SU-DHL-6 (cell line): ENCODE measurements around the gene SNAP91.

Source experiments
- H2AFZ ChIP-seq: fragments of 200-600 bp; sonication (generic); 2 replicates; pipeline ENCODE4 v1.6.1; 2014; ENCODE audit warnings: low read depth, mild to moderate bottlenecking, moderate library complexity, mixed read lengths, antibody characterized with exemption, low read length; ENCODE audit not compliant: severe bottlenecking
- H3F3A ChIP-seq: fragments of 200-600 bp; shearing (Covaris generic); 2 replicates; pipeline ENCODE4 v1.6.0; 2016; ENCODE audit warnings: antibody characterized with exemption, mild to moderate bottlenecking; ENCODE audit not compliant: insufficient read depth
- H3K27ac ChIP-seq: fragments of 200-600 bp; sonication (generic); 2 replicates; pipeline ENCODE4 v1.5.1; 2016; ENCODE audit warnings: low read depth, mild to moderate bottlenecking, low read length, moderate library complexity, mixed read lengths
- H3K27me3 ChIP-seq: fragments of 200-600 bp; sonication (generic), shearing (Covaris generic); 2 replicates; pipeline ENCODE4 v1.6.0; 2014; ENCODE audit warnings: mild to moderate bottlenecking, low read length
- H3K36me3 ChIP-seq: fragments of 200-600 bp; sonication (generic); 2 replicates; pipeline ENCODE4 v1.6.1; 2014; ENCODE audit warnings: mild to moderate bottlenecking, low read length, mixed read lengths
- H3K4me2 ChIP-seq: fragments of 300-600, 200-600 bp; shearing (Covaris generic), sonication (generic); 2 replicates; pipeline ENCODE4 v1.6.0; 2014; ENCODE audit warnings: low read length, low read depth, mild to moderate bottlenecking; ENCODE audit not compliant: poor library complexity, severe bottlenecking
- H3K4me3 ChIP-seq: fragments of 200-600 bp; sonication (generic); 2 replicates; pipeline ENCODE4 v1.5.1; 2014; ENCODE audit warnings: antibody characterized with exemption, low read length, mild to moderate bottlenecking, mixed read lengths; ENCODE audit not compliant: insufficient read depth, poor library complexity, severe bottlenecking
- H3K79me2 ChIP-seq: fragments of 200-600 bp; sonication (generic); 2 replicates; pipeline ENCODE4 v1.6.1; 2014; ENCODE audit warnings: mild to moderate bottlenecking, low read length, moderate library complexity; ENCODE audit not compliant: insufficient read depth
- H3K9ac ChIP-seq: fragments of 200-600 bp; sonication (generic); 2 replicates; pipeline ENCODE4 v1.7.0; 2014; ENCODE audit warnings: mild to moderate bottlenecking, low read length
- H3K9me2 ChIP-seq: fragments of 200-600 bp; sonication (generic); replicated peaks from 2 replicates; pipeline ENCODE4 v1.6.1; 2014; ENCODE audit warnings: low read length; ENCODE audit not compliant: insufficient read depth
- H3K9me3 ChIP-seq: fragments of 200-600 bp; sonication (generic); 2 replicates; pipeline ENCODE4 v1.6.1; 2014; ENCODE audit warnings: low read length, mixed read lengths; ENCODE audit not compliant: insufficient read depth
- H4K20me1 ChIP-seq: fragments of 200-600 bp; sonication (generic); 2 replicates; pipeline ENCODE4 v1.6.1; 2014; ENCODE audit warnings: low read depth, mild to moderate bottlenecking, antibody characterized with exemption, low read length, moderate library complexity, mixed read lengths
- CTCF ChIP-seq: fragments of 200-600 bp; sonication (generic); IDR thresholded peaks from one replicate; pipeline ENCODE4 v1.5.1; 2017; ENCODE audit warnings: antibody characterized with exemption, mild to moderate bottlenecking, low read length, moderate library complexity; ENCODE audit not compliant: insufficient read depth, poor library complexity, severe bottlenecking
- EZH2phosphoT487 ChIP-seq: fragments of 200-600 bp; sonication (generic), shearing (Covaris generic); conservative IDR thresholded peaks from 2 replicates; pipeline ENCODE4 v1.6.1; 2018; ENCODE audit warnings: mild to moderate bottlenecking, antibody characterized with exemption, low read length, moderate library complexity, mixed read lengths

Gene SNAP91

DNA sequence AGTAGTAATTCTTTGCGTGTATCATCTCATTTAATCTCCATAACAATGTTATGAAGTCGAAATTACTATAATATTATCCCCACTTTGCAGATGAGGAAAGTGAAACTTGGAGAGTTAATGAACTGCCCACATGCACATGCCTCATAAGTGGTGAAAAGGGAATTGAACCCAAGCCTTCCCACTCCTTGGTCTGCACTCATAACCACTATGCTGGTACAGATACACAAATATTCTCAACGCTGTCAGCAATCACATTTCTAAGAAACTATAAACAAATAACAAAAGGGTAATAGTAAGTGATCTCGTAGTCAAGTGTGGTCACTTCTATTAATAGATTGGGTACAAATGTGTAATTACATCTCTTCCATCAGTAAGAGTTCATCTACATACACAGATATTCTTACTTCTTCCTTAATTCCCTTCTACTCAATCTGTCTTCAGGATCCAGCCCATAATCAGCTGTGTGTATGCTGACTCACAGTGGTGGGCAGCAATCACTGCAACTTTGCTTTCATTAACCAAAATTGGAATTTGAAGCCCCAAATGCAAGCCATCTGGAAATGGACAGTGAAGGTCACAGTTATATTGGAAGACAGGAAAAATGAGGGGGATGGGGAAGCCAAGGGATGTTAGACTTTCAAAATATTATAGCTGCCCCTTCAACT lies 190.0 kb downstream of the SNAP91 start:
- no peaks in the 10 kb centered on the region for H3F3A ChIP-seq
- no peaks in the 10 kb centered on the region for H3K27me3 ChIP-seq
- H3K4me2 ChIP-seq: no peak overlapping the region
- no peak for TF ChIP-seq EZH2phosphoT487
- TF ChIP-seq CTCF: no peak
- no peak overlapping the region for H3K4me3 ChIP-seq
- no peak overlapping the region for H2AFZ ChIP-seq
- no peaks in the 10 kb centered on the region for H3K79me2 ChIP-seq
- no peaks in the 10 kb centered on the region for H4K20me1 ChIP-seq
- H3K9me3 ChIP-seq: no peaks in the 10 kb centered on the region
- no peaks in the 10 kb centered on the region for H3K36me3 ChIP-seq
- H3K9ac ChIP-seq: no peak overlapping the region
- H3K27ac ChIP-seq: no peak overlapping the region
- no peaks in the 10 kb centered on the region for H3K9me2 ChIP-seq

DNA sequence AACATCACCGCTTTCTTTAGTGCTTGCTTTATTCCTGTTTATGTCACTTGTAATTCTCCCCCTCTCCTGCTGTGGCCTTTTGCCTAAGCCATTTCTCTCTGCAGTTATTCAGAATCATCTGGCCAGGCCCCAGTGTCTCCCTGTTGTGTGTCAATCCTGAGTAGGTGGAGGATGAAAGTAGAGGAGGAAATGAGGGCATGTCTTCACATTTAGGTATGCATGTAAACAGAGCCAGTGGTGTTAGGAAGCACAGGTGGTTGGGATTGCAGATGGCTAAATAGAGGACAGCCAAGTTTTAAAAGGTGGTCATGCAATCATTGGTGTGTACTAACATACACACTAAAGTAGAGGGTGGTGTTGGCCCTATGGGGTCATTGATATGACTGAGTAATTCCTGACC lies 191.4 kb downstream of the SNAP91 start:
- H3K27ac ChIP-seq: no peak overlapping the region
- no peak overlapping the region for H3K4me2 ChIP-seq
- no peaks in the 10 kb centered on the region for H3K36me3 ChIP-seq
- H3K9me2 ChIP-seq: no peaks in the 10 kb centered on the region
- H3K27me3 ChIP-seq: no peaks in the 10 kb centered on the region
- no peak overlapping the region for H3K9ac ChIP-seq
- H4K20me1 ChIP-seq: no peaks in the 10 kb centered on the region
- no peaks in the 10 kb centered on the region for H3K79me2 ChIP-seq
- H3F3A ChIP-seq: no peaks in the 10 kb centered on the region
- H2AFZ ChIP-seq: no peak overlapping the region
- TF ChIP-seq CTCF: no peak
- no peak for TF ChIP-seq EZH2phosphoT487
- H3K4me3 ChIP-seq: no peak overlapping the region
- H3K9me3 ChIP-seq: no peaks in the 10 kb centered on the region

GRCh38 chr6:83514866-83515466 lies 193.9 kb downstream of the SNAP91 start:
- no peaks in the 10 kb centered on the region for H3K36me3 ChIP-seq
- H4K20me1 ChIP-seq: no peaks in the 10 kb centered on the region
- H3F3A ChIP-seq: no peaks in the 10 kb centered on the region
- H3K4me3 ChIP-seq: no peak overlapping the region
- no peak overlapping the region for H3K27ac ChIP-seq
- H2AFZ ChIP-seq: no peak overlapping the region
- no peak overlapping the region for H3K4me2 ChIP-seq
- H3K9me2 ChIP-seq: no peaks in the 10 kb centered on the region
- H3K9me3 ChIP-seq: no peaks in the 10 kb centered on the region
- H3K27me3 ChIP-seq: no peaks in the 10 kb centered on the region
- TF ChIP-seq CTCF (peak; percentile 68), EZH2phosphoT487 (no peak)
- H3K79me2 ChIP-seq: no peaks in the 10 kb centered on the region
- no peak overlapping the region for H3K9ac ChIP-seq
